NCI-H187 treated with DMSO at 0.1 percent for 48 hours (cell line): ENCODE results near the gene NQO1.
"Not testable (repeated sequence)": the region's sequence is repeated elsewhere in the genome, so short reads cannot be mapped to it uniquely, and the experiment has no call there.

Experiments used
- DNase-seq: peaks from one replicate; lab custom pipeline; 2025; lab: John Stamatoyannopoulos, UW

NQO1 gene

GRCh38 chr16:69726313-69727060 is at the start of gene NQO1:
NQO1 (minus strand) TSS chr16:69726560; CDS start chr16:69726439, 121 bp downstream.
- DNase-seq: peak; percentile 36

DNA sequence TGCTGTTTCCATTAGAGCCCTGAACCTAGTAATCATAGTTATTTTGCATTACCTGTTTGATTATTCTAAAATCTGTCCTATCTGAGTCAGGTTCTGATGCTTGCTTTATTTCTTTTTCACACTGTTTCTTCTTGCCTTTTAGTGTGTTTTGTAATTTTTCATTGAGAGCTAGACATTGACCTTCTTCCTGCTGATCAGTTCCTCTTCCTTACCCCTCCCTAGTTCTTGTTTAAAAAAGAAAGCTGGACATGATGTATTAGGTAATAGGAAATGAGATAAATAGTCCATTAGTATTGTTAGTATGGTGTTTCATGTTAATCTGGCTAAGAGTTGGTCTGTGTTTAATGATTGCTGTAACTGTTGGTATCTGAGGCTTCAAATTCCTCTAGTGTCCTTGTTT is 49.2 kb upstream of the NQO1 start:
- no peak for DNase-seq

GRCh38 chr16:69773260-69773947 is 47.0 kb upstream of the NQO1 start:
- no peak for DNase-seq

GRCh38 chr16:69771651-69771967 is 45.2 kb upstream of the NQO1 start:
- DNase-seq: no peak

DNA sequence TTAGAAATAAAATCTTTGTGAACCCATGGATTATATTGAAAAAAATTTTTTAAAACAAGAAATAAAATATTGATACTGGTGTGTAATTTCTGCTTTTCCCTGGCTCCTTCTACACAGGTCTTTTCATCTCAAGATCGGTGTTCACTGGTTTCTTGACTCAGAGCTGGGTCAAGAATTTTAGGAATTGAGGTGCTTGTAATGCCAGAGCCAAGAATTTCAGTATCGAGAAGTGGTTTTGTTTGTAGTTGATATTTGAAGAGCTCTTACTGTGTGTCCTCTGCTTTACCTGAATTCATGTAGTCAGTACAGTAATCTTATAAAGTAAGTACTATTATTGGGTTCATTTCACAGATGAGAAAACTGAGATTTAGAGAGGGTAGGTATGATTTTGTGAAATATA is 43.0 kb upstream of the NQO1 start:
- no peak for DNase-seq

- no peak for DNase-seq
These were observed 42.3 kb upstream of the NQO1 start for GRCh38 chr16:69768666-69769065.

DNA sequence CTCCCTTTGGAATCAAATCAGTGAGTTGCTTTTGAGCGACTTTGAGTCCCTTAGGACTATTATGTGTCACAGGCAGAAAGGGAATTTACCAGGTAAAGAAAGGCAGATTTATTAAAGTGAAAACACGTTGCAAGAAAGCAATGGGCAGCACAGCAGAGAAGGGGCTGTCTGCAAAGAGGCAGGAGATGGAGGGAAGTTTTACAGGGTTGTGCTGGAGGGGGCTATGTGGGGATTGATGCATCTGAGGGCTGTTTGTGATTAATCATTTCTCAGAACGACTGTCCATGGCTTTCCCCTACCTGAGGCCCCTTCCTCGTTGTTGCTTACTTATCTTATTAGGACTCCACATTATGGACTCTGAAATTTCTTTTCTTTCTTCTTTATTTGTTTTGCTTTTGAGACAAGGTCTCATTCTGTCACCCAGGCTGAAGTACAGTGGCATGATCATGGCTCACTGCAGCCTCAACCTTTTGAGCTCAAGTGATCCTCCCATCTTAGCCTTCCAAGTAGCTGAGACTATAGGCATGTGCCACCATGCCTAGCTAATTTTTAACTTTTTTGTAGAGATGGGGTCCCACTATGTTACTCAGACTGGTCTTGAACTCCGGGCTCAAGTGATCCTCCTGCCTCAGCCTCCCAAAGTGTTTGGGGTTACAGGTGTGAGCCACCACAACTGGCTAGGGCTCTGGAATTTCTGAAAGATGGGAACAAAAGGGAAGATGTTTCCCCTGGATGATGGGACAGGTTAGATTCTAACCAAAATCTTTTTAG is 41.3 kb upstream of the NQO1 start:
- no peak for DNase-seq

DNA sequence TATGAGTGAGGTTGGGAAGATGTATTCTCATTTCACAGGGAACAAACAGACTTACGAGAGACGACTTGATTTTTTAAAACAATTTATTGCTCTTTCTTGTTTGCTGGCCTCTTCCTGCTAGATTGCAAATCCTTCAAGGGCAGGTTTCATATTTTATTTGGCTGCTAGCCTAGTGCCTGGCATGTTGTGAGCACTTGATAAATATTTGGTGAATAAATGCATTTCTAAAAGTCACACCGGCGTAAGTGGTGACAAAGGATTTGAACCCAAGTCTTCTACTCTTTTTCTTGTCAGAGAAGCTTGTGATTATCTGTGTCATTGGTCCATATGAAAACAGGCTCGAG is 37.2 kb upstream of the NQO1 start:
- no peak for DNase-seq

DNA sequence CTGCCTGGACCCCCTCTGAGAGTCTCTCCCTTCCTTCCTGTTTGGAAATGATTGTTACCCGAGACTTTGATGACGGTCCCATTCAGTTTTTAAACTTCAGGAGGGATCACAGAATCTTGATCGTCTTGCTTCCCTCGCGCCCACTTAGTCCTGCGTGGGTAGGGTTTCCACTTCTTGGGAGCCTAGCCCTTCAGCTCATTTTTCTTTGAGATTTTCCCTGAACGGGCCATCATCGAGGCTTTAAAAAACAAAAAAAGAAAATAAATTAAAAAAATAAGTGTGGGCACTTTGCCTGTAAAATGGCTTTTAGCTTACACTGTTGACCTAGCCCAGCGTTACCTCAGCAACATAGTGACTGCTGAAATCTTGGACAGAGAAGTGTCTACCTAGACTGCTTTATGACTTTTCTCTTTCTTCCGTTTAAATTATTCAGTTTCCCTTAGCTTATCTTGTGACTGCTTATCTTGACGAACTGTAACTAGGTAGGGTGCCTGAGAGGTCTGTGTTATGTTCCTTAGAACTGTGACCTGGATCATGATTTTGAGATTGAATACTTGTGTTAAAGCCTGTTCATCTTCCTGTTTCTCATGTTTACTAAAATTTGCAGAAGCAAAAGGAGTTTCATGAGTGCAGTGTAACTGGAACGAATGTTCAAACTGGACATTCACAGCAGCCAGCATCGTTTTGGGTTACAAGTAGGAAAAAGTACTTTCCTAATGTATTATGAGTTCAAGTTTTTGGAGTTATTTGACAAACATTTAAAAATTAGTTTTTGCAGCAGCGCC is 36.6 kb upstream of the NQO1 start:
- no peak for DNase-seq

GRCh38 chr16:69761983-69762813 is 35.8 kb upstream of the NQO1 start, which contains the start of gene WWP2:
WWP2 (plus strand) TSS chr16:69762332; CDS start chr16:69787011, 24,679 bp downstream.
- DNase-seq: no peak

DNA sequence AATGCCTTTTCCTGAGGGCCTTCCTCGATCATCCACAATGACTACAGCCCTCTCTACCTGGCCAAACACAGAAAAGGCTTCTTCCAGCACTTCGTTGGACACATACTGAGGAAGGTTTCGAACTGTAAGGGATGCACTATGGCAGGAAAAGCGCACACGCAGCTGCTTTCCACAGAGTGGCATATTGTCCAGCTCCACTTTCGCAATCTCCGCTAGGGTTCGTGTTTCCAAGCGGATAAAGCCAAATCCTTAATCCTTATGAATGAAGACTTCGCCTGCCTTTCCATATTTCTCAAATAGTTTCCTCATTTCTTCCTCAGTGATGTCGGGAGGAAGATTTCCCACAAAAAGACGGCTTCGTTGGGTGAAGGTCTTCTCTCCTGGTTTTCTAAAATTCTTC is 31.0 kb upstream of the NQO1 start:
- DNase-seq: not testable (repeated sequence)

- DNase-seq: no peak
These were observed 30.3 kb upstream of the NQO1 start for GRCh38 chr16:69756705-69757104.

GRCh38 chr16:69754469-69755310 is 28.3 kb upstream of the NQO1 start, which contains the start of gene NOB1:
NOB1 (minus strand) TSS chr16:69754926; CDS start chr16:69754910, 16 bp downstream.
- DNase-seq: peak; percentile 69

- DNase-seq: no peak
These were observed 27.7 kb upstream of the NQO1 start for GRCh38 chr16:69754143-69754468.

DNA sequence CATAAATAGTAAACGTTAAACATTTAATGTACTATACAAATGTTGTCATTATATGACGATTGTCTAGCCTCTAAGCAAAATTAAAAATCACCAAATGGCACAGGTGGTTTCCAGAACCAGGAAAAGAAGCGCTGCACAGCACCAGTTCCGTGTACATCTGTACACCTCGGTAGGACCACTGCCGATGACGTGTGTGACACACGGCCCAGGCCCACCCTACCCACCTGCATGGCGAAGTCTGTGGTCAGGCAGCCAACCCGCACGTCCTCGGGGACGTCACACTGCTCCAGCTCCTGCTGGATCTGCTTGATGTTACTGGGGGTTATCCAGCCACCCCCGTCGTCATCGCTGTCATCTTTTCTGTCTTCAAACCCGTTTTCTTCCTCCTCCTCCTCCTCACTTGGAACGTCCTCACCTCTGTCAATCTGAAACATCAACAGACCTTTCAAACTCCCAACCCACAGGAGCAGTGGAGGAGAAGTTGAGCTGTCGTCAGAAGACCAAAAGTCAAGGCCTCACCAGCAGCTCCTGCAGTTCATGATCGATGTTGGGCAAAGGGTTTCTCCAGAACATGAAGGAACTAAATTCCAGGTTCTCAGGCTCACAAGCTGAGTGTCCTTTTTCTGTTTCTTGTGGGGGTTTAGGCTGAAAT is 22.5 kb upstream of the NQO1 start:
- no peak for DNase-seq

DNA sequence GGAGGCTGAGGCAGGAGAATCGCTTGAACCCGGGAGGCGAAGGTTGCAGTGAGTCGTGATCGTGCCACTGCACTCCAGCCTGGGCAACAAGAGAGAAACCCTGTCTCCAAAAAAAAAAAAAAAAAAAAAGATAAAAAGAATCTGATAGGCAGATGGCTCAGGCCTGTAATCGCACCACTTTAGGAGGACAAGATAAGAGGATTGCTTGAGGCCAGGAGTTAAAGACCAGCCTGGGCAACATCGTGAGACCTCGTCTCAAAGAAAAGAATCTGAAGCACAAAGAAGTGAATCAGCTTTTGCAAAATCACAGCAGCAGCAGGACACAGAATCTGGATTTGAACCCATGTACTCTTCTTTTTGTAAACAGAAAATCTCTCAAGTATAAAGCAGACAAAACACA is 20.8 kb upstream of the NQO1 start:
- no peak for DNase-seq

DNA sequence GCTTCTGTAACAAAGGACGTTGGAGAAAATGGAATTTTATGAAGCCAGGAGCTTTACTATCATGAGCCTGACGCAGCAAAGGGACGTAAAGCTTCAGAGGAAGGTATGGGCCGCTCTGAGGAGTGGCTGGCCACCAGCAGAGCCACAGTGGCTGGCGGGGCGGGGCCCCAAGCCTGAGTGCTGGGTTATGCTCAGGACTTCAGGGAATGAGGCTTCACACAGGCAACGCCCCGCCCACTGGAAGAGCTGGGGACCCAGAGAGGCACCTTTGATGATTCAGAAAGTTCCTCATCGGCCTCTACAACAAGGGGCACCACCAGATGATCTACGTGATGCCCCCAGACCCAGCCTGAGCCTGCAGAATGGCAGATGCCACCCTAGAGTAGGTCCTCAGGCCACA is 19.6 kb upstream of the NQO1 start:
- DNase-seq: no peak

DNA sequence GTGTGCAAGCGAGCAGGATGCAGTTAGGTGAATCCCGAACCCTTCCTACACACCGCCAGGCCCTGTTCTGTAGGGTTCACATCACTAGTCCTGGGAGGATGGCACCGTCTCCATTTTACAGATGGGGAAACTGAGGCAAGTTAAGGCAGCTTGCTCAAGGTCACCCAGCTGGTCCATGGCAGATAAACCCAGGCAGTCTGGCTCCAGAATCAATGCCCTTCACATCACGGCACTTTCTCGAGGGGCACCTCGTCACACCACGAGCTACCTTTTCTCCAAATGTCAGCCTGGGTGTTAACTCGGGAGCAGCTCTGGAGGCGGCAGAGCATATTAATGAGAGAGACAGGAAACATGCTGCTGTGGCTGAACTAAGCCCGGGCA is 18.9 kb upstream of the NQO1 start:
- DNase-seq: no peak

- no peak for DNase-seq
These were observed 18.2 kb upstream of the NQO1 start for GRCh38 chr16:69744363-69745231.
